IMR-90 (cell line): ENCODE measurements around the gene F2RL3. TPM values are rescaled to one million over a fixed set of nuclear protein-coding genes. Genes with fewer than 3 reads are reported as not detected.

Source experiments
- ATAC-seq: fragments of 200-7000 bp; cut with Tn5 transposase; 2 replicates; pipeline ENCODE4 v1.9.1; 2020; ENCODE audit warnings: low read depth, mild to moderate bottlenecking, moderate library complexity
- BruUV-seq: library from RNA; stranded (reverse); fragments of 400-500 nt; replicated peaks from 2 replicates; lab custom pipeline; 2021; lab: Mats Ljungman, UMichigan
- CTCF ChIA-PET: fragments of 300-600 bp; formaldehyde crosslinking; extraction: SDS; loops from one replicate; lab custom pipeline; 2021; ENCODE audit warnings: antibody characterized with exemption; lab: Yijun Ruan, JAX
- POLR2A ChIA-PET: fragments of 300-600 bp; sonication (Branson Sonifier 250); formaldehyde crosslinking; loops from one replicate; lab custom pipeline; 2022; ENCODE audit warnings: antibody characterized with exemption; ENCODE audit not compliant: unreplicated experiment; lab: Charles Lee
- DNase-seq: peaks from one replicate; pipeline ENCODE4 v3.0.0; 2013
- H2AFZ ChIP-seq: replicated peaks from 2 replicates; pipeline ENCODE3; 2013; ENCODE audit warnings: low read length, mild to moderate bottlenecking; ENCODE audit not compliant: poor library complexity
- H2AK5ac ChIP-seq: 2 replicates; pipeline ENCODE4 v1.6.1; 2013; ENCODE audit warnings: low read depth, low read length, inconsistent platforms
- H2AK9ac ChIP-seq: replicated peaks from 2 replicates; pipeline ENCODE3; 2013; ENCODE audit warnings: mild to moderate bottlenecking, low read depth, low read length, moderate library complexity; ENCODE audit not compliant: poor library complexity
- H2BK120ac ChIP-seq: 2 replicates; pipeline ENCODE4 v1.6.1; 2013; ENCODE audit warnings: low read depth, low read length, inconsistent platforms
- H2BK15ac ChIP-seq: 3 replicates; pipeline ENCODE4 v1.6.1; 2013; ENCODE audit warnings: low read depth, low read length, inconsistent platforms
- H2BK20ac ChIP-seq: 2 replicates; pipeline ENCODE4 v1.6.1; 2013; ENCODE audit warnings: low read depth, mild to moderate bottlenecking, inconsistent platforms, low read length, moderate library complexity
- H2BK5ac ChIP-seq: 2 replicates; pipeline ENCODE4 v1.6.1; 2013; ENCODE audit warnings: mild to moderate bottlenecking, low read depth, low read length, inconsistent platforms; ENCODE audit not compliant: poor library complexity, severe bottlenecking
- H3K14ac ChIP-seq: replicated peaks from 2 replicates; pipeline ENCODE4 v1.6.1; 2013; ENCODE audit warnings: low read depth, low read length, inconsistent platforms
- H3K18ac ChIP-seq: 2 replicates; pipeline ENCODE4 v1.6.1; 2013; ENCODE audit warnings: low read depth, low read length, control low read depth
- H3K23ac ChIP-seq: 2 replicates; pipeline ENCODE4 v1.6.1; 2013; ENCODE audit warnings: low read depth, low read length, inconsistent platforms
- H3K27ac ChIP-seq: 2 replicates; pipeline ENCODE4 v1.5.1; 2013; ENCODE audit warnings: mild to moderate bottlenecking, control low read depth, low read length; ENCODE audit not compliant: insufficient read depth
- H3K27me3 ChIP-seq: 2 replicates; pipeline ENCODE4 v1.6.1; 2013; ENCODE audit warnings: low read length; ENCODE audit not compliant: control insufficient read depth, insufficient read depth
- H3K36me3 ChIP-seq: 2 replicates; pipeline ENCODE4 v1.6.1; 2013; ENCODE audit warnings: low read length, mixed read lengths; ENCODE audit not compliant: control insufficient read depth, insufficient read depth
- H3K4ac ChIP-seq: 2 replicates; pipeline ENCODE4 v1.6.1; 2013; ENCODE audit warnings: low read depth, low read length, inconsistent platforms
- H3K4me1 ChIP-seq: 2 replicates; pipeline ENCODE4 v1.6.1; 2013; ENCODE audit warnings: low read length, mixed read lengths; ENCODE audit not compliant: control insufficient read depth, insufficient read depth
- H3K4me2 ChIP-seq: 2 replicates; pipeline ENCODE4 v1.6.1; 2013; ENCODE audit warnings: low read depth, mild to moderate bottlenecking, control low read depth, low read length, moderate library complexity
- H3K4me3 ChIP-seq: 2 replicates; pipeline ENCODE4 v1.5.1; 2013; ENCODE audit warnings: low read depth, mild to moderate bottlenecking, control low read depth, low read length, moderate library complexity; ENCODE audit not compliant: insufficient read depth
- H3K56ac ChIP-seq: 2 replicates; pipeline ENCODE4 v1.6.1; 2013; ENCODE audit warnings: low read length, inconsistent platforms; ENCODE audit not compliant: insufficient read depth; ENCODE audit errors: extremely low read depth
- H3K79me1 ChIP-seq, 2 experiments: 2 replicates each; pipeline ENCODE4 v1.6.1; 2013; ENCODE audit warnings: low read length in 2 of 2, inconsistent platforms in 1 of 2, low read depth in 1 of 2
- H3K9ac ChIP-seq: 2 replicates; pipeline ENCODE4 v1.6.1; 2013; ENCODE audit warnings: low read depth, low read length, control low read depth
- H3K9me1 ChIP-seq: 2 replicates; pipeline ENCODE4 v1.6.1; 2013; ENCODE audit warnings: low read length, inconsistent platforms; ENCODE audit not compliant: insufficient read depth
- H3K9me3 ChIP-seq: 2 replicates; pipeline ENCODE4 v1.6.1; 2013; ENCODE audit warnings: low read length; ENCODE audit not compliant: control insufficient read depth, insufficient read depth
- H4K20me1 ChIP-seq: 2 replicates; pipeline ENCODE4 v1.6.1; 2013; ENCODE audit warnings: low read length, inconsistent platforms; ENCODE audit not compliant: insufficient read depth
- H4K5ac ChIP-seq: 2 replicates; pipeline ENCODE4 v1.6.1; 2013; ENCODE audit warnings: mild to moderate bottlenecking, low read depth, low read length, control low read depth
- H4K8ac ChIP-seq, 2 experiments: 2 replicates each; pipeline ENCODE4 v1.6.1; 2013; ENCODE audit warnings: low read depth in 2 of 2, low read length in 2 of 2, control low read depth in 1 of 2, inconsistent platforms in 1 of 2
- H4K91ac ChIP-seq: 2 replicates; pipeline ENCODE4 v1.6.1; 2013; ENCODE audit warnings: low read depth, low read length, inconsistent platforms; ENCODE audit not compliant: insufficient read depth
- BHLHE40 ChIP-seq: fragments of 150-350 bp; IDR thresholded peaks from 2 replicates; pipeline ENCODE4 v1.6.1; 2016; ENCODE audit warnings: mild to moderate bottlenecking, low read depth, low read length
- FOS ChIP-seq: fragments of 150-350 bp; IDR thresholded peaks from 2 replicates; pipeline ENCODE4 v1.6.1; 2016; ENCODE audit warnings: low read depth, low read length
- MAFK ChIP-seq: IDR thresholded peaks from 2 replicates; pipeline ENCODE4 v1.6.1; 2012; ENCODE audit warnings: low read depth, low read length, improper control_type of control experiment
- MXI1 ChIP-seq: IDR thresholded peaks from 2 replicates; pipeline ENCODE4 v1.6.1; 2012; ENCODE audit warnings: low read depth, mild to moderate bottlenecking, low read length, moderate library complexity, borderline replicate concordance
- POLR2A ChIP-seq: IDR thresholded peaks from 2 replicates; pipeline ENCODE4 v1.6.1; 2012; ENCODE audit warnings: mild to moderate bottlenecking, low read depth, low read length
- RAD21 ChIP-seq: IDR thresholded peaks from 2 replicates; pipeline ENCODE4 v1.6.1; 2012; ENCODE audit warnings: low read length, improper control_type of control experiment
- RCOR1 ChIP-seq: IDR thresholded peaks from 2 replicates; pipeline ENCODE4 v1.6.1; 2012; ENCODE audit warnings: mild to moderate bottlenecking, low read length, improper control_type of control experiment; ENCODE audit not compliant: insufficient replicate concordance
- RFX5 ChIP-seq: IDR thresholded peaks from 2 replicates; pipeline ENCODE4 v1.8.0; 2012; ENCODE audit warnings: low read depth, mild to moderate bottlenecking, low read length, moderate library complexity
- SMC3 ChIP-seq: fragments of 150-350 bp; IDR thresholded peaks from 2 replicates; pipeline ENCODE4 v1.6.1; 2016; ENCODE audit warnings: low read depth, mild to moderate bottlenecking, antibody characterized with exemption, low read length, moderate library complexity
- WGBS, 2 experiments: methylation state at CpG; one replicate each; pipeline versions ENCODE4 v1.1.5 to v1.1.7; 2013; ENCODE audit warnings: missing lambda C conversion rate in 2 of 2; ENCODE audit not compliant: insufficient read length in 1 of 2; ENCODE audit errors: extremely low coverage in 2 of 2; 5-methylcytosine and 5-hydroxymethylcytosine counted together
- dilution Hi-C: fragments of 300-500 bp; cut with HindIII; formaldehyde crosslinking; loops from one replicate; pipeline ENCODE4 v1.14.3; 2018; ENCODE audit warnings: low sequenced_read_pairs; ENCODE audit not compliant: unreplicated experiment
- in situ Hi-C: fragments of 300-500 bp; cut with MboI; formaldehyde crosslinking; loops from 3 replicates; pipeline ENCODE4 v1.14.3; 2019; ENCODE audit warnings: low sequenced_read_pairs, inconsistent platforms, mixed read lengths
- intact Hi-C: fragments of 100-400 bp; cut with micrococcal nuclease; formaldehyde crosslinking; loops from 2 replicates; pipeline ENCODE4 v1.10.0; 2022
- polyA plus RNA-seq, 3 experiments: library from polyadenylated mRNA; depleted of rRNA; stranded (reverse); fragments of >200 nt; gene quantifications; 2 replicates each; pipeline ENCODE4 v1.2.3, GENCODE V29; 2012; ENCODE audit warnings: low replicate concordance in 1 of 3
- total RNA-seq: library from RNA; depleted of rRNA; stranded (reverse); fragments of >200 nt; gene quantifications from 2 replicates; pipeline ENCODE4 v1.2.3, GENCODE V29; 2012

F2RL3 gene
- total and polyA plus RNA-seq, 2 of the 4 experiments (the other 2 are of a cell fraction), result 0.03 TPM; not detected in 1

GRCh38 chr19:16860118-16860517 lies 28.7 kb upstream of the F2RL3 start:
- 98% methylated on average over 8 of the region's 20 CpGs; no CpG with 5 or more reads in 1 of the 2 experiments for WGBS, 2 experiments
- ChIA-PET CTCF (no interaction called here), POLR2A (no interaction called here)
- no peak overlapping the region for H4K5ac ChIP-seq
- no peak overlapping the region for H3K9ac ChIP-seq
- no TSS peak for BruUV-seq
- DNase-seq (no peak), ATAC-seq (no peak)
- H4K91ac ChIP-seq, result no peak overlapping the region
- in situ Hi-C loops (no loop called here), dilution Hi-C loops (no loop called here), intact Hi-C loops (no loop called here)
- H3K9me1 ChIP-seq, result peaks cover 3% of the 10 kb centered on the region; the same call in 1 of the 2 replicates
- H2BK5ac ChIP-seq, result no peak overlapping the region
- H2BK20ac ChIP-seq, result no peak overlapping the region
- no peak overlapping the region for H2AFZ ChIP-seq
- H3K4ac ChIP-seq, result no peak overlapping the region
- no peak overlapping the region for H3K18ac ChIP-seq
- H3K23ac ChIP-seq, result no peak overlapping the region
- H3K79me1 ChIP-seq, result peaks cover 8 to 23% of the 10 kb centered on the region in 2 experiments; a peak in 3 of 4 replicates
- no peak for TF ChIP-seq MAFK
- no peak for TF ChIP-seq SMC3
- no peak for TF ChIP-seq BHLHE40
- no peak for TF ChIP-seq MXI1
- no peak for TF ChIP-seq POLR2A
- TF ChIP-seq FOS, result no peak
- no peak for TF ChIP-seq RCOR1
- no peak for TF ChIP-seq RFX5
- no peak for TF ChIP-seq RAD21
- H3K4me2 ChIP-seq, result no peak overlapping the region
- H2AK5ac ChIP-seq, result no peak overlapping the region
- H4K20me1 ChIP-seq, result no peaks in the 10 kb centered on the region
- no peak overlapping the region for H3K4me3 ChIP-seq
- peaks cover 46% of the 10 kb centered on the region for H3K36me3 ChIP-seq
- no peak overlapping the region for H3K56ac ChIP-seq
- H3K4me1 ChIP-seq, result peaks cover 2% of the 10 kb centered on the region; the same call in 1 of the 2 replicates
- H3K14ac ChIP-seq, result no peak overlapping the region
- no peaks in the 10 kb centered on the region for H3K27me3 ChIP-seq
- no peak overlapping the region for H4K8ac ChIP-seq
- H3K27ac ChIP-seq, result no peak overlapping the region
- no peaks in the 10 kb centered on the region for H3K9me3 ChIP-seq
- H2AK9ac ChIP-seq, result no peak overlapping the region
- no peak overlapping the region for H2BK15ac ChIP-seq
- H2BK120ac ChIP-seq, result no peak overlapping the region
